BJ (cell line): Measurements from ENCODE around the gene DOCK8. TPM values are rescaled to one million over a fixed set of nuclear protein-coding genes. Genes with fewer than 3 reads are reported as not detected.

Experiments used
- CTCF ChIA-PET: fragments of 350-600 bp; formaldehyde crosslinking; extraction: SDS; loops from one replicate; lab custom pipeline; 2021; ENCODE audit warnings: antibody characterized with exemption, inconsistent platforms; lab: Yijun Ruan, JAX
- POLR2A ChIA-PET: fragments of 300-600 bp; sonication (Branson Sonifier 250); formaldehyde crosslinking; extraction: SDS; loops from one replicate; lab custom pipeline; 2021; ENCODE audit warnings: antibody characterized with exemption; lab: Charles Lee
- DNase-seq: peaks from one replicate; pipeline ENCODE4 v3.0.0-alpha.2; 2011; ENCODE audit warnings: low read depth
- H3K27me3 ChIP-seq: 2 replicates; pipeline ENCODE4 v1.6.0; 2011; ENCODE audit warnings: low read length; ENCODE audit not compliant: control insufficient read depth, insufficient read depth
- H3K36me3 ChIP-seq: 2 replicates; pipeline ENCODE4 v1.5.1; 2011; ENCODE audit warnings: low read length; ENCODE audit not compliant: control insufficient read depth, insufficient read depth
- H3K4me3 ChIP-seq: 2 replicates; pipeline ENCODE4 v1.5.1; 2011; ENCODE audit warnings: low read depth, mild to moderate bottlenecking, control low read depth, low read length
- CTCF ChIP-seq: IDR thresholded peaks from 2 replicates; pipeline ENCODE4 v1.5.1; 2011; ENCODE audit warnings: low read depth, mild to moderate bottlenecking, control low read depth, inconsistent platforms, low read length, moderate library complexity; ENCODE audit not compliant: insufficient read depth
- polyA plus RNA-seq: library from polyadenylated mRNA; depleted of rRNA; stranded (reverse); fragments of >200 nt; gene quantifications from 2 replicates; pipeline ENCODE4 v1.2.3, GENCODE V29; 2011

DOCK8 gene
- polyA plus RNA-seq, 1 experiment: 0.07 TPM

DNA sequence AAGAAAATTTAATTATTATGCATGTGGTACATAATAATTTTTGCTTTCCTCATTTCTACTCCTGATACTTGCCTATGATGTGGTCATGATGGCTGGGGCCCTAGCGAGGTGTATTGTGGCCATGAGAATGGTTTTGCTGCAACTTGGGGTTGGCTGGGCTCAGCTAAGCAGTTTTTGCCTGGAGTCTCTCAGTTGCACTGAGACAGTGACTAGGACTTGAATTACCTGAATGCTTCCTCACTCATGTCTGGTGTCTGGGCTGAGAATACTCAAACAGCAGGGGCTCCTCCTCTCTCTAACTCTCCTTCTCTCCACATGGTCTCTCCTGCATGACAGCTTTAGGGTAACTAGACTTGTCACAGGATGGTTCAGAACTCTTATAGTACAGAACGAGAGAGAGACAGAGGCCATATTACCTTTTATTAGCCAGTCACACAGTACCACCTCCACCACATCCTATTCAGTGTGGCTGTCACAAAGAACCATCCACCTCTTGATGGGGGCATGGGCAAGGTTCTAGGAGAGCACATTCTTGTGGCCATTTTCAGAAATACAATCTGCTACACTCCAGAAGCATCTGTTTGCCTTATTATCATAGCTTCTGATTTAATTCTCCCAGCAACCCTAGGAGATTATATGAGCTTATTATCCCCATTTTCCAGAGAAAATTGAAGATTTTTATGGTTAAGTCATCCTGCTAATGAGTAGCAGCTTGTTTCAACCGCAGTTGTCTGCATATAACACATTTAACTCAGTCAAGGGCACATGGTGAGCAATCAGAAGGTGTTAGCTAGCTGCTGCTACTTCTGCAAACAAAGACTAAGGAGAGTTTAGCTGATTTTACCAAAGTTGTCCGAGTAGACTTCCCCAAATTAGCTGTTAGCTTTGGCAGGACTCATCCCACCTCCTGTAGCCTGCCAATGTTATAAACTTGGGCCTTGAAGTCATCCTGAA lies 245.1 kb downstream of the DOCK8 start:
- ChIA-PET POLR2A (no interaction called here), CTCF (interaction anchor here (1.0 to 1.1 kb wide), 2 partner anchors 13 to 14 kb away, joined by 3 read pairs; no protein-coding TSS in a partner anchor)
- DNase-seq: no peak
- Histone ChIP-seq H3K36me3 (no peaks in the 10 kb centered on the region), H3K27me3 (no peaks in the 10 kb centered on the region; the same call in 1 of the 2 replicates), H3K4me3 (no peak overlapping the region)
- TF ChIP-seq CTCF: no peak

GRCh38 chr9:462121-462520 lies 247.5 kb downstream of the DOCK8 start:
- no peak for DNase-seq
- no peaks in the 10 kb centered on the region; the same call in 1 of the 2 replicates for H3K27me3 ChIP-seq
- POLR2A ChIA-PET: no interaction called here
- no peaks in the 10 kb centered on the region for H3K36me3 ChIP-seq
- no peak for TF ChIP-seq CTCF
- no peak overlapping the region for H3K4me3 ChIP-seq
- CTCF ChIA-PET: no interaction called here

- DNase-seq: no peak
- ChIA-PET CTCF (interaction anchor here (1.3 kb wide), 1 partner anchor 13 kb away, joined by 3 read pairs; no protein-coding TSS in a partner anchor), POLR2A (no interaction called here)
- TF ChIP-seq CTCF: no peak
- Histone ChIP-seq H3K36me3 (no peaks in the 10 kb centered on the region), H3K4me3 (no peak overlapping the region), H3K27me3 (no peaks in the 10 kb centered on the region; the same call in 1 of the 2 replicates)
Observed at GRCh38 chr9:462606-463005, 247.9 kb downstream of the DOCK8 start.

DNA sequence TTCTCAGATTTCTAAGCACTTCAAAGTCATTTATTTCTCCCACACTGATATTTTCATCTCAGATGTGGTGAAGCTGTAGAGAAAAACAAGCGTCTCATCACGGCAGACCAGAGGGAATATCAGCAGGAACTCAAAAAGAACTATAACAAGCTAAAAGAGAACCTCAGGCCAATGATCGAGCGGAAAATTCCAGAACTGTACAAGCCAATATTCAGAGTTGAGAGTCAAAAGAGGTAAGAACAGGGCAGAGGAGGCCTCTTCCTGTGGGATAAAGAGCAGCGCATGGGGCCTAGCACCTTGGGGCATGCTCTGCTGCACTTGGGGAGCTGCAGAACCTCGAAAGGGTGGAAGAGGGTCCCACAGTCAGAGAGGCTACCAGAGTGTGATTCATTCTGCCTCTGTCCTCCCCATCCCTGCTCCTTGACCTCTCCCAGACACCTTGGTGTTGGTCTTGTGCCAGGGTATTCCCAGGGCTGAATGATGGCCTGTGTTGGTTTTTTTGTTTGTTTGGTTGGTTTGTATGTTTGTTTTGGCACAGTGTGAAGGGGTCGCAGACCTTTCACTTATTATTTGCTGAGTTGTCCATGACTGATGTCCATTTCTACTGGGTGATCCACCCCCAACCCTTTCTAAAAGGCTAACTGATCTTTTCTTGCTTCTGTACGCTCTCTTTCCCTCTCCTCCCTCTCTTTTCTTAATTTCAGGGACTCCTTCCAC lies 248.9 kb downstream of the DOCK8 start:
- no peaks in the 10 kb centered on the region; the same call in 1 of the 2 replicates for H3K27me3 ChIP-seq
- CTCF ChIA-PET: interaction anchor here (1.3 kb wide), 1 partner anchor 12 kb away, joined by 3 read pairs; no protein-coding TSS in a partner anchor
- no peak for TF ChIP-seq CTCF
- DNase-seq: no peak
- no peaks in the 10 kb centered on the region for H3K36me3 ChIP-seq
- POLR2A ChIA-PET: no interaction called here
- H3K4me3 ChIP-seq: no peak overlapping the region

DNA sequence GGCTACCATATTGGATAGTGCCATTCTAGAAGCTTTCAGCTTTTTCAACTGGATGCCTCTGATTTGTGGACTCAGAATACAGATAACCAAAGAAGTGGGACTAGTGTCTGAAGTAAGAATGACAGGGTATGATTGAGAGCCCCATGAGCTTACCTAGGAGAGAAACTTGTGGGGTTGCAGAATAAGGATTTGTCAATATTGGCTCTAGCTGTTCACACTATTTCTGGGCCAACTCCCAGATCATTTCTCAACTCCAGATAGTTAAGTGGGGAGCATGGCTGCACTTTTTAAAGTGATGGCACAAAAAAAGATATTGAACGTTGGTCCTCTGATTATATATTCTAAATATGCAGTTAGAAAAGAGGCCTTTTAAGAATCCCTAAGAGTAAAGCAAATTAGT lies 252.1 kb downstream of the DOCK8 start:
- ChIA-PET POLR2A (no interaction called here), CTCF (interaction anchor here (1.7 kb wide), 1 partner anchor 10 kb away, joined by 4 read pairs; no protein-coding TSS in a partner anchor)
- DNase-seq: no peak
- H3K27me3 ChIP-seq: no peaks in the 10 kb centered on the region; the same call in 1 of the 2 replicates
- no peak overlapping the region for H3K4me3 ChIP-seq
- H3K36me3 ChIP-seq: no peaks in the 10 kb centered on the region
- no peak for TF ChIP-seq CTCF
